ENCODE data around the gene GALNT13. TPM values are rescaled to one million over a fixed set of nuclear protein-coding genes. Genes with fewer than 3 reads are reported as not detected.

The GALNT13 gene
- total RNA-seq, 2 experiments from 2014 or later, result 0.55 to 0.61 TPM

DNA sequence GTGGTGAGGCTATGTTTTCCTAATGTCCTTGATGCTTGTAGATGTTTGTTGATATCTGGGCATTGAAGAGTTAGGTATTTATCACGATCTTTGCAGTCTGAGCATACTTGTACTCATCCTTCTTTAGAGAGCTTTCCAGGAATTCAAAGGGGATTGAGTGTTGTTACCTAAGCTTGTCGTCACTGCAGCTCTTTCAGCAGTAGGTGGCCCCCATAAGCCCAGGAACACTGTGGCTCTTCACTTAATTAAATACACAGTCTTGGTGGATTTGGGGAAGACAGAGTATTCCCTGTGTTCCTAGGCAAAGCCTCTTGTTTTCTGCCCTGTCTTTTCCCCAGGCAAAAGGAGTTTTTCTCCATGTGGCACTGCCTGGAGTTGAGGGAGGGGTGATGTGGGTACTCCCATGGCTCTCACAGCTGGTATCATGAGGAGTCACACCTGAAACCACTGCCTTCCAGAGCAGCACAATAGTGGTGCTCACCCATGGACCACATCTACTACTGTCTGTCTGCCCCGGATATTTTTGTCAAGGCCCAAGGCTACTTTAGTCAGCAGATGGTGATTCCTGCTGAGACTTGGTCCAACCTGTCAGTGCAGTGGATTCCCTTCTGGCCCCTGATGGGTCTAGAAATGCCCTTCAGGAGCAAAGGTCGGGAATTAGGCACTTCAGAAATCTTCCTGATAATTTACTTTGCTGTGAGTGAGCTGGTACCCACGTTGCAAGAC lies 95.7 kb downstream of the GALNT13 start:
- no peak overlapping the region for H3K27ac Mint-ChIP-seq
- H3K4me1 Mint-ChIP-seq (ENCODE audit: low read depth), result no peaks in the 10 kb centered on the region
- no peak for ATAC-seq

GRCh38 chr2:153971250-153971649 lies 99.5 kb downstream of the GALNT13 start:
- Mint-ChIP-seq H3K4me1 (ENCODE audit: low read depth) (no peaks in the 10 kb centered on the region), H3K4me3 (no peak overlapping the region), H3K9me3 (ENCODE audit: insufficient read depth) (peaks cover 9% of the 10 kb centered on the region), H3K27ac (no peak overlapping the region), H3K27me3 (ENCODE audit: low read depth) (no peaks in the 10 kb centered on the region), H3K36me3 (ENCODE audit: low read depth) (no peaks in the 10 kb centered on the region)
- CTCF ChIA-PET, result no interaction called here
- DNase-seq (no peak), ATAC-seq (no peak)
- POLR2A ChIA-PET, result no interaction called here

More for the DNA sequence above, 95.7 kb downstream of the GALNT13 start:
- no peak overlapping the region for H3K4me3 Mint-ChIP-seq
- peaks cover 9% of the 10 kb centered on the region for H3K9me3 Mint-ChIP-seq (ENCODE audit: insufficient read depth)
- ChIA-PET POLR2A (no interaction called here), CTCF (no interaction called here)
- no peaks in the 10 kb centered on the region for H3K36me3 Mint-ChIP-seq (ENCODE audit: low read depth)
- no peaks in the 10 kb centered on the region for H3K27me3 Mint-ChIP-seq (ENCODE audit: low read depth)
- DNase-seq, result no peak

DNA sequence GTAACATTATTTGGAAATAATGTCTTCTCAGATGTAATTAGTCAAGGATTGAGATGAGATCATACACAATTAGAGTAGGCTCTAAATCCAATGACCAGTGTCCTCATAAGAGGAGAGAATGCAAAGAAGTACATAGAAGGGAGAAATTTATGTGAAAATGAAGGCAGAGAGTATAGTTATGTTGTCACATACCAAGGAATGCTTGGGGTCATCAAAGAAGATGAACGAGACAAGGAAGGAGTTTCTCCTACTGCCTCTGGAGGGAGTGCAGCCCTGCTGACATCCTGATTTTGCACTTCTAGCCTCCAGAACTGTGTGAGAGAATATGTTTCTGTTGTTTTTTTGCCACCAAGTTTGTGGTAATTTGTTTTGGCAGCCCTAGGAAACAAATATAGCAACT lies 100.1 kb downstream of the GALNT13 start:
- Mint-ChIP-seq H3K36me3 (ENCODE audit: low read depth) (no peaks in the 10 kb centered on the region), H3K27ac (no peak overlapping the region), H3K27me3 (ENCODE audit: low read depth) (no peaks in the 10 kb centered on the region), H3K4me1 (ENCODE audit: low read depth) (no peaks in the 10 kb centered on the region), H3K9me3 (ENCODE audit: insufficient read depth) (peaks cover 5% of the 10 kb centered on the region), H3K4me3 (no peak overlapping the region)
- no peak for ATAC-seq
- CTCF ChIA-PET, result no interaction called here
- POLR2A ChIA-PET, result no interaction called here
- no peak for DNase-seq

GRCh38 chr2:153972412-153972811 lies 100.7 kb downstream of the GALNT13 start:
- CTCF ChIA-PET, result no interaction called here
- Mint-ChIP-seq H3K36me3 (ENCODE audit: low read depth) (no peaks in the 10 kb centered on the region), H3K4me3 (no peak overlapping the region), H3K27me3 (ENCODE audit: low read depth) (no peaks in the 10 kb centered on the region), H3K27ac (no peak overlapping the region), H3K9me3 (ENCODE audit: insufficient read depth) (no peaks in the 10 kb centered on the region), H3K4me1 (ENCODE audit: low read depth) (no peaks in the 10 kb centered on the region)
- ATAC-seq (no peak), DNase-seq (no peak)
- POLR2A ChIA-PET, result no interaction called here

DNA sequence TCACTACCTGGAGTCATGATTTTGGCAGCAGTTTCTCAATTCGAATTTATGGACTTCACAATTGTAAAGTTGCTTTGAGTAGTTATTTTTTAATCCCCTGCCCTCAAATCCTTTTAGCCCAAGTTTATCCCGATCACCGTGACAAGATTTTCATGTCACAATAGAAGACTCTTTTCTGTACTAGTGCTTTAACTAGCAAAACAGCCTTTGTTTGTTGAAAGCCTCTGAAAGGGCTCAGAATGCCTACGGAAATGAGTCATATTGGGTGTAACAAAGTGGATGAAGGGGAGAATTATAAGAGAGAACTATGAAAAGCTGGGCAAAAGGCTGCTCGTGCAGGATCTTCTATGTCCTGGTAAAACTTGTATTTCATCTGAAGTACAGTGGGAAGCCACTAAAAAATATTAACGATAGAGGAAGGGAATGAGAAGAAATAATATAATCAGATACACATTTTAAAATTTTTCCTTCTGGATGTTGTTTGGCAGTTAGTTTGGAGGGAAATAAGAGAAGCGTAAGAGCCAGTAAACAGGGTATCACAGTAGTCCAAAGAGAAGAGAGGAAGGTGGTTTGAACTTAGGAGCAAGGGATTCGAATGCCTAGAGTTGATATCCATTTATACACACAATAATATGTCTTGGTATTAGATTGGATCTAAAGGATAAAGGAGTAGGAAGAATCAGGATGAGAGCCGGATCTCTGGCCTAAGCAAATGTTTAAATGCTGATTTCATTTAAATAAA lies 114.9 kb downstream of the GALNT13 start:
- CTCF ChIA-PET, result no interaction called here
- POLR2A ChIA-PET, result no interaction called here

GRCh38 chr2:153990771-153991170 lies 119.0 kb downstream of the GALNT13 start:
- Mint-ChIP-seq H3K27ac (no peak overlapping the region), H3K4me3 (no peak overlapping the region), H3K27me3 (ENCODE audit: low read depth) (no peaks in the 10 kb centered on the region), H3K4me1 (ENCODE audit: low read depth) (no peaks in the 10 kb centered on the region), H3K9me3 (ENCODE audit: insufficient read depth) (peaks cover 9% of the 10 kb centered on the region), H3K36me3 (ENCODE audit: low read depth) (no peaks in the 10 kb centered on the region)
- ATAC-seq (no peak), DNase-seq (no peak)
- ChIA-PET POLR2A (no interaction called here), CTCF (no interaction called here)

More for the DNA sequence above, 114.9 kb downstream of the GALNT13 start:
- H3K27ac Mint-ChIP-seq, result no peak overlapping the region
- no peaks in the 10 kb centered on the region for H3K36me3 Mint-ChIP-seq (ENCODE audit: low read depth)
- no peak for ATAC-seq
- H3K27me3 Mint-ChIP-seq (ENCODE audit: low read depth), result no peaks in the 10 kb centered on the region
- H3K4me1 Mint-ChIP-seq (ENCODE audit: low read depth), result no peaks in the 10 kb centered on the region
- H3K4me3 Mint-ChIP-seq, result no peak overlapping the region
- peaks cover 13% of the 10 kb centered on the region for H3K9me3 Mint-ChIP-seq (ENCODE audit: insufficient read depth)
- no peak for DNase-seq

GRCh38 chr2:154013514-154013913 lies 141.8 kb downstream of the GALNT13 start:
- ChIA-PET POLR2A (no interaction called here), CTCF (no interaction called here)
- ATAC-seq (no peak), DNase-seq (no peak)
- H3K27me3 Mint-ChIP-seq (ENCODE audit: low read depth), result no peaks in the 10 kb centered on the region
- no peaks in the 10 kb centered on the region for H3K36me3 Mint-ChIP-seq (ENCODE audit: low read depth)
- no peaks in the 10 kb centered on the region for H3K4me1 Mint-ChIP-seq (ENCODE audit: low read depth)
- no peak overlapping the region for H3K27ac Mint-ChIP-seq
- no peak overlapping the region for H3K4me3 Mint-ChIP-seq
- H3K9me3 Mint-ChIP-seq (ENCODE audit: insufficient read depth), result peaks cover 18% of the 10 kb centered on the region

GRCh38 chr2:154015233-154015632 lies 143.5 kb downstream of the GALNT13 start:
- no peaks in the 10 kb centered on the region for H3K27me3 Mint-ChIP-seq (ENCODE audit: low read depth)
- no peaks in the 10 kb centered on the region for H3K36me3 Mint-ChIP-seq (ENCODE audit: low read depth)
- no peak for ATAC-seq
- CTCF ChIA-PET, result no interaction called here
- no peak for DNase-seq
- H3K27ac Mint-ChIP-seq, result no peak overlapping the region
- POLR2A ChIA-PET, result no interaction called here
- no peak overlapping the region for H3K4me3 Mint-ChIP-seq
- H3K9me3 Mint-ChIP-seq (ENCODE audit: insufficient read depth), result peaks cover 15% of the 10 kb centered on the region
- no peaks in the 10 kb centered on the region for H3K4me1 Mint-ChIP-seq (ENCODE audit: low read depth)

GRCh38 chr2:154029504-154029903 lies 157.8 kb downstream of the GALNT13 start:
- CTCF ChIA-PET, result no interaction called here

GRCh38 chr2:154032220-154032619 lies 160.5 kb downstream of the GALNT13 start:
- DNase-seq (no peak), ATAC-seq (no peak)
- Mint-ChIP-seq H3K27me3 (ENCODE audit: low read depth) (no peaks in the 10 kb centered on the region), H3K4me1 (ENCODE audit: low read depth) (no peaks in the 10 kb centered on the region), H3K36me3 (ENCODE audit: low read depth) (no peaks in the 10 kb centered on the region), H3K4me3 (no peak overlapping the region), H3K27ac (no peak overlapping the region), H3K9me3 (ENCODE audit: insufficient read depth) (no peaks in the 10 kb centered on the region)
- CTCF ChIA-PET, result no interaction called here
- POLR2A ChIA-PET, result no interaction called here

More at GRCh38 chr2:154029504-154029903, 157.8 kb downstream of the GALNT13 start:
- DNase-seq (no peak), ATAC-seq (no peak)
- peaks cover 7% of the 10 kb centered on the region for H3K9me3 Mint-ChIP-seq (ENCODE audit: insufficient read depth)
- no peaks in the 10 kb centered on the region for H3K36me3 Mint-ChIP-seq (ENCODE audit: low read depth)
- H3K27me3 Mint-ChIP-seq (ENCODE audit: low read depth), result no peaks in the 10 kb centered on the region
- H3K4me3 Mint-ChIP-seq, result no peak overlapping the region
- H3K4me1 Mint-ChIP-seq (ENCODE audit: low read depth), result no peaks in the 10 kb centered on the region
- H3K27ac Mint-ChIP-seq, result no peak overlapping the region
- POLR2A ChIA-PET, result no interaction called here

- H3K4me1 Mint-ChIP-seq (ENCODE audit: low read depth), result no peaks in the 10 kb centered on the region
- H3K9me3 Mint-ChIP-seq (ENCODE audit: insufficient read depth), result no peaks in the 10 kb centered on the region
- no peak for DNase-seq
- ChIA-PET POLR2A (no interaction called here), CTCF (no interaction called here)
- no peak overlapping the region for H3K4me3 Mint-ChIP-seq
- H3K36me3 Mint-ChIP-seq (ENCODE audit: low read depth), result no peaks in the 10 kb centered on the region
- H3K27me3 Mint-ChIP-seq (ENCODE audit: low read depth), result no peaks in the 10 kb centered on the region
- ATAC-seq, result no peak
- no peak overlapping the region for H3K27ac Mint-ChIP-seq
Measured at GRCh38 chr2:154046493-154046892, 174.8 kb downstream of the GALNT13 start.

- no peak for DNase-seq
- Mint-ChIP-seq H3K4me3 (no peak overlapping the region), H3K9me3 (ENCODE audit: insufficient read depth) (peaks cover 5% of the 10 kb centered on the region), H3K27ac (no peak overlapping the region), H3K27me3 (ENCODE audit: low read depth) (no peaks in the 10 kb centered on the region), H3K36me3 (ENCODE audit: low read depth) (no peaks in the 10 kb centered on the region), H3K4me1 (ENCODE audit: low read depth) (no peaks in the 10 kb centered on the region)
- CTCF ChIA-PET, result no interaction called here
- no peak for ATAC-seq
- POLR2A ChIA-PET, result no interaction called here
Measured at GRCh38 chr2:154048905-154049304, 177.2 kb downstream of the GALNT13 start.

GRCh38 chr2:154049561-154049960 lies 177.8 kb downstream of the GALNT13 start:
- ChIA-PET POLR2A (no interaction called here), CTCF (no interaction called here)
- Mint-ChIP-seq H3K4me3 (no peak overlapping the region), H3K9me3 (ENCODE audit: insufficient read depth) (peaks cover 5% of the 10 kb centered on the region), H3K4me1 (ENCODE audit: low read depth) (no peaks in the 10 kb centered on the region), H3K27me3 (ENCODE audit: low read depth) (no peaks in the 10 kb centered on the region), H3K27ac (no peak overlapping the region), H3K36me3 (ENCODE audit: low read depth) (no peaks in the 10 kb centered on the region)
- no peak for DNase-seq
- no peak for ATAC-seq
